ENCODE measurements around the gene RAP1A.
"Not testable (repeated sequence)": the region's sequence is repeated elsewhere in the genome, so short reads cannot be mapped to it uniquely, and the experiment has no call there.

Gene RAP1A

GRCh38 chr1:111598544-111598943 is 21.0 kb upstream of the RAP1A start:
- no peak for DNase-seq

DNA sequence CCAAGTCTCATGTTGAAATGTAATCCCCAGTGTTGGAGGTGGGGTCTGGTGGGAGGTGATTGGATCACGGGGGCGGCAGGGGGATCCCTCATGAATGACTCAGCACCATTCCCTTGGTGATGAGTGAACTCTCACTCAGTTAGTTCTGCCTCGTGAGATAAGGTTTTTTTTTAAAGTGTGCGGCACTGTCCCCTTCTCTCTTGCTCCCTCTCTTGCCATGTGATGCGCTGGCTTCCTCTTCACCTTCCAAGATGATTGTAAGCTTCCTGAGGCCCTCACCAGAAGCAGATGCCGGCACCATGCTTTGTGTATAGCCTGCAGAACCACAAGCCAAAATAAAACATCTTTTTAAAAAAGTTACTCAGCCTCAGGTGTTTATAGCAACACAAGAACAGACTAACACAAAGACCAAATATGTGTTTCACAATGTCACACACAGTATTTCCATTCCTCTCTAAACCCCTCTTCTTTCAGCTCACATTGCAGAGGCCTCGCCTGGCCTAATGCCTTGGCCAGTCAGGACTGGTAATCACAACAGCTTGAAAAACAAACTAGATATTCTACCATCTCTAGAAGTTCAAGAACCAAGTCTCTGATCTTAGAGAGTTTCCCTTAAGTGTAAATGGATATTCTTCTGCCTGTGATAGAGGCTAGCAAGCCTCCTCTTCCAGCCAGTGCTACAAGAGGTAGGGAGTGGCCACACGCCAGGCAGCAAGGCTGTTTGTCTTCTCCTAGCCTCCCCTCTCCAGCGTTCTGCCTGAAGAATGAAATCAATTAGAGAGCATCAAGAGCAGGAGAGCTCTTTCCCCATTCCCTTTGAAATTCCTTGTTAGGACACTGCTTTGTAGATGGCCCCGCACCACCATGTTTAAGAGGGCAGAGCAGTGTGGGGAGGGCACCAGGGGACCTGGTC is 19.6 kb upstream of the RAP1A start:
- no peak for DNase-seq

- no peak for DNase-seq
These were observed 18.7 kb upstream of the RAP1A start for GRCh38 chr1:111600886-111601386.

- DNase-seq = no peak
These were observed 17.3 kb upstream of the RAP1A start for GRCh38 chr1:111602302-111602701.

DNA sequence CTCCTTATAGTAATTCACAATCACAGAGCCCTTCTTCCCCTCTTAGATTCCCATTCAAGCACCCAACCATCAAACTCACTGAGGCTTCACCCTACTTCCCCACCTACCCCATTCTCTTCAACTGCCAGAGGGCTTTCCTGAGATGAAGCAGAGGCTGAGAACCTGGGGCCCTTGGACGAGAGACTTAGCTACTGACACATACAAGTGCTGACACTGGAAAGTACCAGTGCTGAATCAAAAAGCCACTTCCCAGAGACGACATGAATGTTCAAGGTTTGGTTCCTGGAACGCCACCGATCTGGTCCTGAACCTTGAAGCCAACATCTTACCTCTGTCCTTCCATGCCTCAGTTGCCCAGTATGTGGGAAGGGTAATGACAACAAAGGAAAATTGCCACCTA is 16.6 kb upstream of the RAP1A start:
- DNase-seq = no peak

DNA sequence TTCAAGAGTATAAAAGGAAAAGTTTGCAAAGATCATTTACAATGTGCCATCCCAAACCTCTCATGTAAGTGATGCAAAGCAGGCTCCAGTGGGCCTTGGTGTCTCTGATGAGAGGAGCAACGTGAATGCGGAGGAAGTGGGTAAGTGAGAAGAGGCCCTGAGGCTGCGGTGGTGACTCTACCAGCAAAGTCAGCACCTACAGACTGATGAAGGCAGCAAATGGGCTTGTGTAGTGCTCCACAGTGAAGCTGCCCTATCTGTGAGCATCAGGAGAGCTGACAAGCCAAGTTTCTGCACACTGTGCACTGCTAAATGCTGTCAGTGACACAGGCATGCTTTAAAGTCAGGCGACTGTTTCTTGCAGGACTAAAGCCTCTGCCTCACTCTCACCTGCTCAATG is 15.6 kb upstream of the RAP1A start:
- DNase-seq = no peak

DNA sequence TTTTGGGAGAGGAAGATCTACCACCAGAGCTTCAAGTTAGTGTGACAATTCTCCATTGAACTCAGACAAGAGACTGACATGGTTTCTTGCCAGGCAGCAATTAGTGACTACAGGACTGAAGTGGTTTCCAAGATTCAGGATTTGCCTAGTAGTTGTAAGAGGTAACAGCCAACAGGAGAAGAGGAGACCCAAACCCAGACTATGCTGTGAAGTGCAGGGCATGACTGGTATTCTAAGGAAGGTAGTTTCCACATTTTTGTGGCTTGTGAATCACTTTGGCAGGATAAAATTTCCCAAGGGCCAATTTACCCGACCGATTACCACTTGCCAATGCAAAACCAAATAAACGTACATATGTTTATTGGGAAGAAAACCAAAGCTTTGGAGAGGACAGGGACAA is 14.7 kb upstream of the RAP1A start:
- peak; percentile 63 for DNase-seq

GRCh38 chr1:111605576-111605975 is 14.0 kb upstream of the RAP1A start:
- peak; percentile 31 for DNase-seq

DNA sequence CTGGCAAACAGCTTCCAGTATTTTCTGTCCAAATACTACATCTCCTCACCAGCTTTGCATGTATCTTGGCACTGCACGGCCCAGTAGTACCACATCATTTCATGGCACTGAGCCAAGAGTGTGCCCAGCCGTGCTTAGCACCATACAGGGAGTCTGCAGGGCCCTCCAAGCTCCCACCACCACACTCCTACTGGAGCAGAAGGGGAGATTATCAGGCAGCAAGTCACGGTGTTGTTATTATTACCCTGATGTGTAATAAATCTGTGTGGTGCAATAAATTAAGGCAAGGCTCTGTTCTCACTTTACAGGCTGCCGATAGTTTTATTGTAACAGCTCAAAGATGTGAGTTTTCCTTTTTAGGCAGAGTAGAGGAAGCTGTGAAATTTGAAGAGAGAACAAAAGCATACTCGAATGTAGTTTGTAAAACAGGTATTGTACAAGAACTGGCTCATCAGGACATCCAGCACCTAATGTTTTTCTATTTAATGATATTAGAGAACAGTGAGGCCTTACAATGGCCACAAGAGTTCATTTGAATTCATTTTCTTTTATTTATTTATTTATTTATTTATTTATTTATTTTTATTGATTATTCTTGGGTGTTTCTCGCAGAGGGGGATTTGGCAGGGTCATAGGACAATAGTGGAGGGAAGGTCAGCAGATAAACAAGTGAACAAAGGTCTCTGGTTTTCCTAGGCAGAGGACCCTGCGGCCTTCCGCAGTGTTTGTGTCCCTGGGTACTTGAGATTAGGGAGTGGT is 13.0 kb upstream of the RAP1A start:
- DNase-seq = not testable (repeated sequence)

DNA sequence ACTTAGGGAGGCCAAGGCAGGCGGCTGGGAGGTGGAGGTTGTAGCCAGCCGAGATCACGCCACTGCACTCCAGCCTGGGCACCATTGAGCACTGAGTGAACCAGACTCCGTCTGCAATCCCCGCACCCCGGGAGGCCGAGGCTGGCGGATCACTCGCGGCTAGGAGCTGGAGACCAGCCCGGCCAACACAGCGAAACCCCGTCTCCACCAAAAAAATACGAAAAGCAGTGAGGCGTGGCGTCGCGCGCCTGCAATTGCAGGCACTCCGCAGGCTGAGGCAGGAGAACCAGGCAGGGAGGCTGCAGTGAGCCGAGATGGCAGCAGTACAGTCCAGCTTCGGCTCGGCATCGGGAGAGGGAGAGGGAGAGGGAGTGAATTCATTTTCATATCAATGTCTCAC is 11.1 kb upstream of the RAP1A start:
- DNase-seq = not testable (repeated sequence)

DNA sequence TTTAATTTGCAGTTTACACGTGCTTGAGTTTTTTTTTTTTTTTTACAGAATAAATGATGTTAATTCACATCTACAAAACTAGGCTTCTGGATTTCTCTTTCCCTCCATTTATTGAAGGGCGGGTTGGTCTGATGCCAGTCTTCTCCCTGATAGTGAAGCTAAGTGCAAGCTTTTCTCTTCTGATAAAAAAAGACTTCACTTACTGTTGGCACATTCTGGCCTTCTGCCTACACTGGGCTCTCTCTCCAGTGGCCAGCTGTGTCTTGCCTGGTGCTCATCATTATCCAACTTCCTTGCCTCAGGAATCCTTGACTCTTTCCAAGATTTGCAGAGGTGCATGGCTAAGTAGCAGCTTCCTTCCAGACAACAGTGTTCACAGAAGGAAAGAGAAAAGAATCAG is 7.6 kb upstream of the RAP1A start:
- DNase-seq = no peak

- DNase-seq = no peak
These were observed 3.5 kb upstream of the RAP1A start for GRCh38 chr1:111615870-111616715.

DNA sequence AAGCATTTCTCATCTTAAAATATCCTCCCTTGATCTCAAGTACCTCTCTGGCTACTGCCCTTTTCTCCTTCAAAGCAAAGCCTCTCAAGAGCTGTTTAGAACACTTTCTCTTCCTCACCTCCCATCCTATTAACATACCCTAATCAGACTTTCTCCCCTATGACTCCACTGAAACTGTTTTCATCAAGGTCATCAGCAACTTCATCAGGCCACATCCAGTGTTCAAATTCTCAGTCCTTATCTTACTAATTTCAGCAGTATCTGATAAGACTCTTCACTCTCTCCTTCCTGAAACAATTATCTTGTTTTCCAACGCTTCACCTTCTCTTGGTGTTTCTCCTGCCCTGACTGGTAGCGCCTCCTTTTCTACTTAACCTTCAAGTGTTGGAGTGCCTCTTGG is 1.5 kb upstream of the RAP1A start:
- DNase-seq = no peak

GRCh38 chr1:111618961-111619634 is 491 bp upstream of the RAP1A start:
- DNase-seq = no peak

DNA sequence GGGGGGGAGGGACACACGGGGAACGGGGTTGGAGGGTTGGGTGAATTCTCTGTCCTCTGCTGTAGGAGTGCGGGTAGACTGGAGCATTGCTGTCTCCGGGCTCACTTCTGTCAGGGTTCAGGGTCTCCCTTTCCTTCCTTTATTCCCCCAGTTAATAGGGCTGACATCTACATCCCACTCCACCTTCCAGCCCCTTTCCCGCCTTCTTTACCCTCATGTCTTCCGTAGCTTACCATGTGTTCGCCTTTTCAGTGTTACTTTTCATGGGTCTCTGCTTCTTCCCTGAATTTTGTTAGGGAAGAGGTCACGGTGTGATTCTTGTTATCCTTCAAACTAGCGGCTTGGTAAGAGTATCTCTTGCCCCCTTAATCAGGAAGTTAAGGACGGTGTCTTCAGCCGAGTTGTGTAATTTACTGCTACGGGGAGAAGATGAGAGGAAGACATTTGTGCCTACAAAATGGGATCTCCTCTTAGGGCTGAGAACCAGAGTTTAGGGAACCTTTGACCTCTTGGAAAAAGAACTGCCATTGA is 917 bp downstream of the RAP1A start:
- DNase-seq = no peak

DNA sequence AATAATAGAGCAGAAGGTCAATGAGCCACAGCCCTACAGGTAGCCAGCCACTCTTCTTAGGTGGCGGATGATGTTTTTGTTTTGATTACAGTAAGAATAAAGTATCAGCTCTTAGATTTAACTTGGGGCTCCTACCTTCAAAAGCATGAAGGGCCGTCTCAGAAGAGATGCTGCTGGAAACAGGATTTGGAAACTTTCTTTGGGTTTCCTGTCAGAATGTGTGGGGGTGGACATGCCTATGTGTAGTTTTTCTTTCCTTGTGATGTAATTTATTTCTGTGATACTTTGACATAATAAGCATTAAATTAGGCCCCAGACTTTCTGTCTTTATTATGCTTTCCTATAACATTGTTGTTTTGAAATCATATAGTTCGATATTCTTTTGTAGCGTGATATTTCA is 1.5 kb downstream of the RAP1A start:
- no peak for DNase-seq

DNA sequence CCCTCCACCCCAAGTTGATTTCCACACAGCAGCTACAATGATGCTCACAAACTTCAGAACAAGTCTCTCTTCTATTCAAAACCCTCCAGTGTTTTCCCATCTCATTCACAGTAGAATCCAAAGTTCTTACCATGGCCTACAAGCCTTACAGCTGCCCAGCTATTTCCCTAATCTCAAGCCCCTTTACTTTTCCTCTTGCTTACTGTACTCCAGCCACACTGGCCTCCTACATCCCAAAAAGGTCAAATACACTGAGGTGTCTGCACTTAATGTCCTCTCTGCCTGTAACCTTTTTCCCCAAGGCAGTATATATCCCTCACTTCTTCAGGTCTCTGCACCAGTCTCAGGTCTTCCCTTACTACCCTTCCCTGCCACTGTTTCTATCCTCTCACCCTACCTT is 2.6 kb downstream of the RAP1A start:
- no peak for DNase-seq

- no peak for DNase-seq
These were observed 4.8 kb downstream of the RAP1A start for GRCh38 chr1:111624382-111624781.

DNA sequence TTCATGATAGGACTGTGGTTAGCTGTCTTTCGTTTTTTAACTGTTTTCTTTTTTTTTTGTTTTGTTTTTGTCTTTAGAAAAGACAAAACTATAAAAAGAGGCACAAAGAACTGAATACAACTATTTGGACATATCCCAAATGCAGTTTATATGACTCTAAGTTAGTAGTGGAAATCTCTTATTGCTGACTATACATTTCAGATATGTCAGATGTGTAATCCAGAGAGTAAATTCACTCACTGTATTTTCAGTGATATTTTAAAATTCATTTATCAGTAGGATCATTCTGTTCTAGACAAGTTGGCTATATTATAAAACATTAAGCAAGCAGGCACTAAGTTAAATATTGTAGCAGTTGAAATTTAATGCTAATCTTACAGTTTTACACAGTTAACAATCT is 5.7 kb downstream of the RAP1A start:
- no peak for DNase-seq

- DNase-seq = peak; percentile 16
These were observed 8.6 kb downstream of the RAP1A start for GRCh38 chr1:111628153-111628552.

- no peak for DNase-seq
These were observed 9.8 kb downstream of the RAP1A start for GRCh38 chr1:111629190-111629954.
